ENCODE measurements around the gene BTBD19. TPM values are rescaled to one million over a fixed set of nuclear protein-coding genes. Genes with fewer than 3 reads are reported as not detected.

BTBD19 gene
- total and polyA plus RNA-seq, 9 of the 15 experiments (the other 6 are each of a cell fraction or from before 2014, with no cell fraction given) = 0.22 to 2.0 (median 0.95) TPM

DNA sequence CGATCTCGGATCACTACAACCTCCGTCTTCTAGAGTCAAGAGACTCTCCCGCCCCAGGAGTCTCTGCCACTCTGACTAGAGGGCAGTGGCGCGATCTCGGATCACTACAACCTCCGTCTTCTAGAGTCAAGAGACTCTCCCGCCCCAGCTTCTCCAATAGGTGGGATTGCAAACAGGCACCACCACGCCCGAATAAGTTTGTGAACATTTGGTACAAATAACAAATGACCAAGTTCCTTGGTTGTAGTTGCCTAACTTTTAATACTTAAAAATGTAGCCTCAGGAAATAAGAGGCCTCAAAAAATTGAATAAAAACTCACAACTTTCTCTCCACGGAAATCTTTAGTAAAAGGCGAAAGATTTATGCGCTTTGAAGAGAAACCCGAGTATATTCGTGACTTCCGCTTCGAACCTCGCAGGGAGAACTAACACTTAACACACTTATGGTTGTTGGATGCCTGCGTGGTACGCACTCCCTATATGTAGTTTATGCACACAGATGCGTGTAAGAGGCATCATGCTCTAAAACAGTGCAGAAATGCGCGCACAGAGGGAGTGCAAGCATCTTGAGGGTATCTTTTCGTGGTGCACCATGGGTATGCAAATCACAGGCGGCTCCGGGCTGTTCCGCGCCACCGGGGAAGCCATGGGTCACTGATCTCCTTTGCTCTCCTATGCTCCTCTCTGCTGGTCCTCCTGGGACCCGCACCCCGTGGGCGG is 11.4 kb downstream of the BTBD19 start (continued):
- TF ChIP-seq HMGXB4 (CRISPR knock-in tag; IDR thresholded peaks at IDR 0.05) (no peak), RFX5 (IDR thresholded peaks at IDR 0.05; ENCODE audit: low read depth, low read length) (peak; percentile 64; the same call in 1 of the 2 replicates), ZBTB9 (CRISPR knock-in tag; IDR thresholded peaks at IDR 0.05) (peak; percentile 92), KDM1A (IDR thresholded peaks at IDR 0.05) (no peak; a peak in 1 of 4 replicates), SPI1 (IDR thresholded peaks at IDR 0.05; ENCODE audit: borderline replicate concordance, low read depth, low read length) (peak; percentile 87), TAF7 (tag; IDR thresholded peaks at IDR 0.05) (0 out of 2 replicates have a peak, but pooled peaks have one; percentile 8), SMAD2 (IDR thresholded peaks at IDR 0.05; ENCODE audit: low read depth, low read length) (no peak), BRD9 (IDR thresholded peaks at IDR 0.05; ENCODE audit: low read depth, partially characterized antibody) (peak; percentile 26), RBM25 (IDR thresholded peaks at IDR 0.05; ENCODE audit: low read depth, low read length, severe bottlenecking) (no peak), XRCC3 (IDR thresholded peaks at IDR 0.05) (no peak)
- TF ChIP-seq, protein P1, sequence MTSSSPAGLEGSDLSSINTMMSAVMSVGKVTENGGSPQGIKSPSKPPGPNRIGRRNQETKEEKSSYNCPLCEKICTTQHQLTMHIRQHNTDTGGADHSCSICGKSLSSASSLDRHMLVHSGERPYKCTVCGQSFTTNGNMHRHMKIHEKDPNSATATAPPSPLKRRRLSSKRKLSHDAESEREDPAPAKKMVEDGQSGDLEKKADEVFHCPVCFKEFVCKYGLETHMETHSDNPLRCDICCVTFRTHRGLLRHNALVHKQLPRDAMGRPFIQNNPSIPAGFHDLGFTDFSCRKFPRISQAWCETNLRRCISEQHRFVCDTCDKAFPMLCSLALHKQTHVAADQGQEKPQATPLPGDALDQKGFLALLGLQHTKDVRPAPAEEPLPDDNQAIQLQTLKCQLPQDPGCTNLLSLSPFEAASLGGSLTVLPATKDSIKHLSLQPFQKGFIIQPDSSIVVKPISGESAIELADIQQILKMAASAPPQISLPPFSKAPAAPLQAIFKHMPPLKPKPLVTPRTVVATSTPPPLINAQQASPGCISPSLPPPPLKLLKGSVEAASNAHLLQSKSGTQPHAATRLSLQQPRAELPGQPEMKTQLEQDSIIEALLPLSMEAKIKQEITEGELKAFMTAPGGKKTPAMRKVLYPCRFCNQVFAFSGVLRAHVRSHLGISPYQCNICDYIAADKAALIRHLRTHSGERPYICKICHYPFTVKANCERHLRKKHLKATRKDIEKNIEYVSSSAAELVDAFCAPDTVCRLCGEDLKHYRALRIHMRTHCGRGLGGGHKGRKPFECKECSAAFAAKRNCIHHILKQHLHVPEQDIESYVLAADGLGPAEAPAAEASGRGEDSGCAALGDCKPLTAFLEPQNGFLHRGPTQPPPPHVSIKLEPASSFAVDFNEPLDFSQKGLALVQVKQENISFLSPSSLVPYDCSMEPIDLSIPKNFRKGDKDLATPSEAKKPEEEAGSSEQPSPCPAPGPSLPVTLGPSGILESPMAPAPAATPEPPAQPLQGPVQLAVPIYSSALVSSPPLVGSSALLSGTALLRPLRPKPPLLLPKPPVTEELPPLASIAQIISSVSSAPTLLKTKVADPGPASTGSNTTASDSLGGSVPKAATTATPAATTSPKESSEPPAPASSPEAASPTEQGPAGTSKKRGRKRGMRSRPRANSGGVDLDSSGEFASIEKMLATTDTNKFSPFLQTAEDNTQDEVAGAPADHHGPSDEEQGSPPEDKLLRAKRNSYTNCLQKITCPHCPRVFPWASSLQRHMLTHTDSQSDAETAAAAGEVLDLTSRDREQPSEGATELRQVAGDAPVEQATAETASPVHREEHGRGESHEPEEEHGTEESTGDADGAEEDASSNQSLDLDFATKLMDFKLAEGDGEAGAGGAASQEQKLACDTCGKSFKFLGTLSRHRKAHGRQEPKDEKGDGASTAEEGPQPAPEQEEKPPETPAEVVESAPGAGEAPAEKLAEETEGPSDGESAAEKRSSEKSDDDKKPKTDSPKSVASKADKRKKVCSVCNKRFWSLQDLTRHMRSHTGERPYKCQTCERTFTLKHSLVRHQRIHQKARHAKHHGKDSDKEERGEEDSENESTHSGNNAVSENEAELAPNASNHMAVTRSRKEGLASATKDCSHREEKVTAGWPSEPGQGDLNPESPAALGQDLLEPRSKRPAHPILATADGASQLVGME (CRISPR knock-in tag; IDR thresholded peaks at IDR 0.05) = peak; percentile 66; the same call in 1 of the 2 replicates
- TF ChIP-seq, protein P2, sequence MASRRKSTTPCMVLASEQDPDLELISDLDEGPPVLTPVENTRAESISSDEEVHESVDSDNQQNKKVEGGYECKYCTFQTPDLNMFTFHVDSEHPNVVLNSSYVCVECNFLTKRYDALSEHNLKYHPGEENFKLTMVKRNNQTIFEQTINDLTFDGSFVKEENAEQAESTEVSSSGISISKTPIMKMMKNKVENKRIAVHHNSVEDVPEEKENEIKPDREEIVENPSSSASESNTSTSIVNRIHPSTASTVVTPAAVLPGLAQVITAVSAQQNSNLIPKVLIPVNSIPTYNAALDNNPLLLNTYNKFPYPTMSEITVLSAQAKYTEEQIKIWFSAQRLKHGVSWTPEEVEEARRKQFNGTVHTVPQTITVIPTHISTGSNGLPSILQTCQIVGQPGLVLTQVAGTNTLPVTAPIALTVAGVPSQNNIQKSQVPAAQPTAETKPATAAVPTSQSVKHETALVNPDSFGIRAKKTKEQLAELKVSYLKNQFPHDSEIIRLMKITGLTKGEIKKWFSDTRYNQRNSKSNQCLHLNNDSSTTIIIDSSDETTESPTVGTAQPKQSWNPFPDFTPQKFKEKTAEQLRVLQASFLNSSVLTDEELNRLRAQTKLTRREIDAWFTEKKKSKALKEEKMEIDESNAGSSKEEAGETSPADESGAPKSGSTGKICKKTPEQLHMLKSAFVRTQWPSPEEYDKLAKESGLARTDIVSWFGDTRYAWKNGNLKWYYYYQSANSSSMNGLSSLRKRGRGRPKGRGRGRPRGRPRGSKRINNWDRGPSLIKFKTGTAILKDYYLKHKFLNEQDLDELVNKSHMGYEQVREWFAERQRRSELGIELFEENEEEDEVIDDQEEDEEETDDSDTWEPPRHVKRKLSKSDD (conservative IDR thresholded peaks at IDR 0.05; ENCODE audit: low read length) = peak; percentile 30; the same call in 1 of the 2 replicates
- TF ChIP-seq, protein P3, sequence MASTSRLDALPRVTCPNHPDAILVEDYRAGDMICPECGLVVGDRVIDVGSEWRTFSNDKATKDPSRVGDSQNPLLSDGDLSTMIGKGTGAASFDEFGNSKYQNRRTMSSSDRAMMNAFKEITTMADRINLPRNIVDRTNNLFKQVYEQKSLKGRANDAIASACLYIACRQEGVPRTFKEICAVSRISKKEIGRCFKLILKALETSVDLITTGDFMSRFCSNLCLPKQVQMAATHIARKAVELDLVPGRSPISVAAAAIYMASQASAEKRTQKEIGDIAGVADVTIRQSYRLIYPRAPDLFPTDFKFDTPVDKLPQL (IDR thresholded peaks at IDR 0.05; ENCODE audit: extremely low read depth, insufficient read length) = peak; percentile 100

Data from K562 (cell line).